Retinal pigment epithelial cell (primary cell): Measurements from ENCODE around the gene POLDIP3.

ENCODE experiments used
- DNase-seq: peaks from one replicate; pipeline ENCODE4 v3.0.0-alpha.2; 2010; ENCODE audit warnings: low read depth
- H3K4me3 ChIP-seq: 2 replicates; pipeline ENCODE4 v1.5.1; 2011; ENCODE audit warnings: mild to moderate bottlenecking, low read length, control low read depth, moderate library complexity
- CTCF ChIP-seq: conservative IDR thresholded peaks from 2 replicates; pipeline ENCODE4 v1.5.1; 2011; ENCODE audit warnings: low read depth, low read length, control low read depth, inconsistent platforms

Gene POLDIP3

GRCh38 chr22:42596336-42596735 lies 18.3 kb downstream of the POLDIP3 start:
- DNase-seq = no peak
- no peak for TF ChIP-seq CTCF
- H3K4me3 ChIP-seq = no peak overlapping the region

GRCh38 chr22:42595434-42595833 lies 19.2 kb downstream of the POLDIP3 start:
- H3K4me3 ChIP-seq = no peak overlapping the region
- no peak for TF ChIP-seq CTCF
- no peak for DNase-seq

GRCh38 chr22:42591987-42592386 lies 22.7 kb downstream of the POLDIP3 start:
- TF ChIP-seq CTCF = no peak
- no peak overlapping the region for H3K4me3 ChIP-seq
- no peak for DNase-seq

GRCh38 chr22:42587588-42588175 lies 27.0 kb downstream of the POLDIP3 start:
- H3K4me3 ChIP-seq = no peak overlapping the region
- no peak for DNase-seq
- TF ChIP-seq CTCF = no peak

- DNase-seq = no peak
- TF ChIP-seq CTCF = no peak
- no peak overlapping the region for H3K4me3 ChIP-seq
These were observed 28.3 kb downstream of the POLDIP3 start for GRCh38 chr22:42586381-42586780.

- TF ChIP-seq CTCF = no peak
- DNase-seq = no peak
- no peak overlapping the region for H3K4me3 ChIP-seq
These were observed 29.6 kb downstream of the POLDIP3 start for GRCh38 chr22:42585096-42585495.

GRCh38 chr22:42584364-42584940 lies 30.2 kb downstream of the POLDIP3 start:
- no peak overlapping the region for H3K4me3 ChIP-seq
- DNase-seq = no peak
- TF ChIP-seq CTCF = no peak
